Caco-2 (cell line): Measurements from ENCODE around the gene GPHA2. TPM values are rescaled to one million over a fixed set of nuclear protein-coding genes. Genes with fewer than 3 reads are reported as not detected.

ENCODE experiments used
- BruUV-seq: library from RNA; stranded (reverse); fragments of 400-500 nt; replicated peaks from 2 replicates; lab custom pipeline; 2021; lab: Mats Ljungman, UMichigan
- CTCF ChIA-PET: fragments of 300-600 bp; sonication (Branson Sonifier 250); formaldehyde crosslinking; loops from one replicate; lab custom pipeline; 2022; ENCODE audit warnings: antibody characterized with exemption; lab: Charles Lee
- POLR2A ChIA-PET: fragments of 300-600 bp; sonication (Branson Sonifier 250); formaldehyde crosslinking; loops from one replicate; lab custom pipeline; 2022; ENCODE audit warnings: antibody characterized with exemption; lab: Charles Lee
- DNase-seq, 2 experiments: peaks; one replicate each; pipeline versions ENCODE4 v3.0.0 to v3.0.0-alpha.2; 2020 to 2022
- H3K27me3 ChIP-seq: replicated peaks from 2 replicates; pipeline ENCODE4 v1.6.0; 2011; ENCODE audit warnings: low read length; ENCODE audit not compliant: control insufficient read depth, insufficient read depth
- H3K36me3 ChIP-seq: 2 replicates; pipeline ENCODE4 v1.5.1; 2011; ENCODE audit warnings: low read length; ENCODE audit not compliant: control insufficient read depth, insufficient read depth
- H3K4me1 ChIP-seq: fragments of 250-450 bp; sonication (Bioruptor Pico); 2 replicates; pipeline ENCODE4 v1.5.1; 2020; ENCODE audit warnings: mild to moderate bottlenecking
- H3K4me3 ChIP-seq: 2 replicates; pipeline ENCODE4 v1.5.1; 2011; ENCODE audit warnings: low read depth, mild to moderate bottlenecking, control low read depth, low read length
- H3K9me3 ChIP-seq: fragments of 250-450 bp; sonication (Bioruptor Pico); 2 replicates; pipeline ENCODE4 v1.5.1; 2020; ENCODE audit warnings: mild to moderate bottlenecking, moderate library complexity
- H3K27ac Mint-ChIP-seq: one replicate; pipeline ENCODE4 v1.8.0; 2022; ENCODE audit warnings: mixed read lengths; ENCODE audit not compliant: unreplicated experiment
- H3K27me3 Mint-ChIP-seq: one replicate; pipeline ENCODE4 v1.8.0; 2022; ENCODE audit warnings: mixed read lengths; ENCODE audit not compliant: insufficient read depth, unreplicated experiment
- H3K36me3 Mint-ChIP-seq: one replicate; pipeline ENCODE4 v1.8.0; 2022; ENCODE audit warnings: mild to moderate bottlenecking, mixed read lengths; ENCODE audit not compliant: insufficient read depth, unreplicated experiment
- H3K4me1 Mint-ChIP-seq: one replicate; pipeline ENCODE4 v1.8.0; 2022; ENCODE audit warnings: low read depth, mixed read lengths; ENCODE audit not compliant: unreplicated experiment
- H3K4me3 Mint-ChIP-seq: one replicate; pipeline ENCODE4 v1.8.0; 2022; ENCODE audit warnings: mild to moderate bottlenecking, moderate library complexity, mixed read lengths; ENCODE audit not compliant: unreplicated experiment
- H3K9me3 Mint-ChIP-seq: one replicate; pipeline ENCODE4 v1.8.0; 2022; ENCODE audit warnings: mixed read lengths; ENCODE audit not compliant: unreplicated experiment
- intact Hi-C: fragments of 100-400 bp; cut with micrococcal nuclease; formaldehyde crosslinking; loops from one replicate; pipeline ENCODE4 v1.10.0; 2022; ENCODE audit not compliant: unreplicated experiment
- total RNA-seq: library from RNA; stranded (reverse); gene quantifications from 2 replicates; pipeline ENCODE4 v1.2.3, GENCODE V29; 2022
- TF ChIP-seq, protein P1 (sequence below), 2 experiments: fragments of 200-600 bp in 1 of 2; IDR thresholded peaks; 1 replicate in 1 of 2; 2 replicates in 1 of 2; pipeline versions ENCODE4 v1.5.1 to v1.8.0; 2011 to 2022; ENCODE audit warnings: antibody characterized with exemption in 1 of 2, control low read depth in 1 of 2, inconsistent platforms in 1 of 2, low read depth in 1 of 2, low read length in 1 of 2, mild to moderate bottlenecking in 1 of 2, moderate library complexity in 1 of 2; ENCODE audit not compliant: insufficient read depth in 1 of 2, severe bottlenecking in 1 of 2, unreplicated experiment in 1 of 2

Gene GPHA2
- total RNA-seq, 1 experiment from 2014 or later: not detected

DNA sequence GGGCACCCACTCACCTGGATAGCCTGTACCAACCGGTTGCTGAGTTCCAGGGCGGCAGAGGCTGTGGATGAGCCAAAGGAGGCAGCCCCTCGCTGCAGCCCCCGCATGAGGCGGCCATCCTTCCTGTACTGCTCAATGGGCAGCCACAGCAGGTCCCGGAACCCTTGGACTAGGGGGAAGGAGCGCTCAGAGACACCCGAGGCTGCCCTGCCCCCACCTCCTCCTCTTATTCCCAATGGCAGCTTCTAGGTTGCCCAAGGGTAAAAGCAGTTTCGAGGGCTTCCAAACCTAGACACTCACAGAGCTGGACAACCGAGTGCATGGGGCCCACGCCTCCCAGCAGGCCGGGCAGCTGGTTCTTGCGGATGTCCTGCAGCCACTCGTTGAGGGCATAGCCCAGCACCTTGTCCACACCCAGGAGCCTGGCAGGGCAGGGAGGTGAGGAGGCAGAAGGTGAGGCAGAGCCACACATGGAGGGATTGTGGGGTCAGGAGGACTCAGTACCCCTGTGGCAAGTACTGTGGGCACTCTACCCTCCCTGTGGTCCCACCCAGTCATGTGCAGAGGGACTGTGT, 39.2 kb downstream of the GPHA2 start:
- POLR2A ChIA-PET: interaction anchor here (0.5 to 0.6 kb wide), 3 partner anchors 10 to 116 kb away, joined by 4 to 6 read pairs (median 4); no protein-coding TSS in a partner anchor

DNA sequence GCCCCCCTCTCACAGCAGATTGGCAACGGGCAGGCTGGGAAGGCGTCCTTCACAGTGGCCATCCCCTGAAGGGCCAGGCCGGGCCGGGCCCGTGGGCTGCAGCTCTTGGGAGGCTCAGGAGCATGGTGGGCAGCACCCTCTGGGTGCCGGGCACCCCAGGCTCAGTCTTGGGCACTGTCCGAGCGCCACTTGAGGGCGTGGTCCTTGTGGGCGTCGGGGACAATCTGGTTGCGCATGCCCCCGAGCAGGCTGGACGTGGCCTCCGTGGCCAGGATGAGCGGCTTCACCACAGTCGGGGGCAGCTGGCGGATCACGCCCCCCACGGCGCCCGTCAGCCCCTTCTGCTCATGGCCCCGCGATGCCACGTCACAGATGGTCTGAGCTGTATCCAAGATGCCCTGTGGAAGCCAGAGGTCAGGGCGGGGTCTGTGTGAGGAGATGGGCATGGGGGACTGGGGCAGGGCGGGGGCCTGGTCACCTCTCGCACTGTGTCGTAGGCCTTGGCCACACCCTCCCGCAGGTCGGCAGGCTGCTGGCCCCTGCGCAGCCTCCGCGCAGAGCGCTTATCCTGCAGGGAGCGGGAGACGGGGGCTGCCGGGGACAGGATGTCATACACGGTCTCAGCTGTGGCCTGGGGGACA, 40.8 kb downstream of the GPHA2 start:
- Histone ChIP-seq H3K27me3 (no peaks in the 10 kb centered on the region), H3K4me1 (peaks cover 40% of the 10 kb centered on the region), H3K9me3 (no peaks in the 10 kb centered on the region), H3K36me3 (peaks cover 12% of the 10 kb centered on the region), H3K4me3 (no peak overlapping the region)
- intact Hi-C loops: loop anchor here (1.0 to 5.0 kb wide), 2 partner anchors 48 to 93 kb away; partner anchors contain the start of gene MAP4K2
- Mint-ChIP-seq H3K9me3 (no peaks in the 10 kb centered on the region), H3K36me3 (peaks cover 48% of the 10 kb centered on the region), H3K4me1 (peaks cover 22% of the 10 kb centered on the region), H3K27ac (peak overlapping the region; percentile 93), H3K4me3 (no peak overlapping the region), H3K27me3 (no peaks in the 10 kb centered on the region)
- DNase-seq: no peak
- TF ChIP-seq, protein P1, sequence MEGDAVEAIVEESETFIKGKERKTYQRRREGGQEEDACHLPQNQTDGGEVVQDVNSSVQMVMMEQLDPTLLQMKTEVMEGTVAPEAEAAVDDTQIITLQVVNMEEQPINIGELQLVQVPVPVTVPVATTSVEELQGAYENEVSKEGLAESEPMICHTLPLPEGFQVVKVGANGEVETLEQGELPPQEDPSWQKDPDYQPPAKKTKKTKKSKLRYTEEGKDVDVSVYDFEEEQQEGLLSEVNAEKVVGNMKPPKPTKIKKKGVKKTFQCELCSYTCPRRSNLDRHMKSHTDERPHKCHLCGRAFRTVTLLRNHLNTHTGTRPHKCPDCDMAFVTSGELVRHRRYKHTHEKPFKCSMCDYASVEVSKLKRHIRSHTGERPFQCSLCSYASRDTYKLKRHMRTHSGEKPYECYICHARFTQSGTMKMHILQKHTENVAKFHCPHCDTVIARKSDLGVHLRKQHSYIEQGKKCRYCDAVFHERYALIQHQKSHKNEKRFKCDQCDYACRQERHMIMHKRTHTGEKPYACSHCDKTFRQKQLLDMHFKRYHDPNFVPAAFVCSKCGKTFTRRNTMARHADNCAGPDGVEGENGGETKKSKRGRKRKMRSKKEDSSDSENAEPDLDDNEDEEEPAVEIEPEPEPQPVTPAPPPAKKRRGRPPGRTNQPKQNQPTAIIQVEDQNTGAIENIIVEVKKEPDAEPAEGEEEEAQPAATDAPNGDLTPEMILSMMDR (IDR thresholded peaks at IDR 0.05; ENCODE audit: insufficient read depth in 1 of 2, low read depth in 1 of 2, low read length in 1 of 2, severe bottlenecking in 1 of 2, unreplicated experiment in 1 of 2): no peak
- ChIA-PET POLR2A (no interaction called here), CTCF (interaction anchor here (3.1 kb wide), 1 partner anchor 47 kb away, joined by 22 read pairs; no protein-coding TSS in a partner anchor)
- no TSS peak for BruUV-seq

More for the DNA sequence above, 39.2 kb downstream of the GPHA2 start:
- peaks cover 46% of the 10 kb centered on the region for H3K36me3 Mint-ChIP-seq
- CTCF ChIA-PET: interaction anchor here (0.6 to 1.0 kb wide), 3 partner anchors 17 to 101 kb away, joined by 4 read pairs; partner anchors contain the start of gene BATF2
- H3K9me3 ChIP-seq: no peaks in the 10 kb centered on the region
- H3K4me3 Mint-ChIP-seq: no peak overlapping the region
- H3K36me3 ChIP-seq: peaks cover 8% of the 10 kb centered on the region
- peaks cover 24% of the 10 kb centered on the region for H3K4me1 ChIP-seq
- peaks cover 10% of the 10 kb centered on the region for H3K4me1 Mint-ChIP-seq
- H3K27ac Mint-ChIP-seq: no peak overlapping the region
- no peaks in the 10 kb centered on the region for H3K9me3 Mint-ChIP-seq
- no peak overlapping the region for H3K4me3 ChIP-seq
- H3K27me3 Mint-ChIP-seq: no peaks in the 10 kb centered on the region
- TF ChIP-seq, protein P1 (IDR thresholded peaks at IDR 0.05; ENCODE audit: insufficient read depth in 1 of 2, low read depth in 1 of 2, low read length in 1 of 2, severe bottlenecking in 1 of 2, unreplicated experiment in 1 of 2): no peak
- no TSS peak for BruUV-seq
- no peak for DNase-seq
- H3K27me3 ChIP-seq: no peaks in the 10 kb centered on the region
- intact Hi-C loops: no loop called here

DNA sequence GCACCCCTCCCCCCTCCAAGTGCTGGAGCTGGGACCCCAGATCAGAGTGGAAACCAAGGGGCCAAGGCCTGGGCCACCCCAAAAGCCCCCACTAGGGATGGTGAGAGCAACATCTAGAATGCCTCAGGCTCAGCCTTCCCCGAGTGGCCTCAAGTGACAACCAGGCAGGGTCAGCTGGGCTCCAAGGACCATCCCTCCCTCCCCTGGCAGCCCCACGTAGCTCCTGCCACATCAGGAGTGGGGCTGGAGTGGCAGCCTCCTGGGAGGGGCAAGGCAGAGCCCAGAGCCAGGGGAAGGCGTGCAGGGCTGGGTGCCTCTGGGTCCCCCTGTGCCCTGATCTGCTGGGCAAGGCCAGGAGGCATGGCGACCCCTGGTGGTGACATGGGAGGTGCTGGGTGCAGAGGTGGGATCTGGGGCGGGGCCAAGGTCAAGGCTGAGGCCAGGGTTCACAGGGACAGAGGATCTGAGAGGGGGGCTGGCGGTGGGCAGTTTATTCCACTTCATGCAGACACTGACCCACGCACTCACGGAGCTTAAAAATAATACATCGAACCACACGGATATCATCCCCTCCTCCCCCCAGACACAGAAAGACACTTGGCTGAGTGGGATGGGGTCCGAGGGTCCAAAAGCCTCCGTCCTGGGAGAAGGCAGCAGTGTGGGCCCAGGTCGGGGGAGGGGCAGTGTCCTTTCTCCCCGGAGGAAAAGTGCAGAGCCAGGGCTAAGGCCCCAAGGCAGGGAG, 41.5 kb downstream of the GPHA2 start:
- DNase-seq: peak; percentile 90 to 94
- TF ChIP-seq, protein P1 (IDR thresholded peaks at IDR 0.05; ENCODE audit: insufficient read depth in 1 of 2, low read depth in 1 of 2, low read length in 1 of 2, severe bottlenecking in 1 of 2, unreplicated experiment in 1 of 2): peak; percentile 94 to 97
- Histone ChIP-seq H3K27me3 (no peaks in the 10 kb centered on the region), H3K4me3 (peak overlapping the region; percentile 78), H3K36me3 (peaks cover 12% of the 10 kb centered on the region), H3K4me1 (peaks cover 47% of the 10 kb centered on the region), H3K9me3 (no peaks in the 10 kb centered on the region)
- POLR2A ChIA-PET: no interaction called here
- Mint-ChIP-seq H3K36me3 (peaks cover 53% of the 10 kb centered on the region), H3K27ac (peak overlapping the region; percentile 93), H3K27me3 (no peaks in the 10 kb centered on the region), H3K4me3 (peak overlapping the region; percentile 80), H3K4me1 (peaks cover 22% of the 10 kb centered on the region), H3K9me3 (no peaks in the 10 kb centered on the region)
- CTCF ChIA-PET: interaction anchor here (0.6 to 3.1 kb wide), 4 partner anchors 25 to 59 kb away, joined by 3 to 22 read pairs (median 5); partner anchors contain the start of gene CDC42BPG
- no TSS peak for BruUV-seq
- intact Hi-C loops: loop anchor here (1.0 to 5.0 kb wide), 2 partner anchors 47 to 92 kb away; partner anchors contain the start of gene MAP4K2
